HL-60 (cell line): ENCODE results near the gene VASN.

Experiments
- DNase-seq, 2 experiments: peaks; one replicate each; pipeline ENCODE4 v3.0.0-alpha.2; 2010 to 2020; ENCODE audit warnings: low read depth in 1 of 2, low spot score in 1 of 2
- H3K27ac ChIP-seq: fragments of 250-450 bp; sonication (Bioruptor Pico); replicated peaks from 2 replicates; pipeline ENCODE4 v1.5.1; 2020; ENCODE audit warnings: mild to moderate bottlenecking, moderate library complexity
- H3K27me3 ChIP-seq: fragments of 250-450 bp; sonication (Bioruptor Pico); 2 replicates; pipeline ENCODE4 v1.5.1; 2021; ENCODE audit warnings: mild to moderate bottlenecking, moderate library complexity; ENCODE audit not compliant: insufficient read depth, poor library complexity, severe bottlenecking
- H3K4me3 ChIP-seq: replicated peaks from 2 replicates; pipeline ENCODE4 v1.5.1; 2011; ENCODE audit warnings: mild to moderate bottlenecking, control low read depth, low read length; ENCODE audit not compliant: insufficient read depth
- GABPA ChIP-seq: IDR thresholded peaks from 2 replicates; pipeline ENCODE4 v1.6.1; 2012; ENCODE audit warnings: low read depth
- POLR2AphosphoS5 ChIP-seq: IDR thresholded peaks from 2 replicates; pipeline ENCODE4 v1.6.1; 2012; ENCODE audit warnings: low read depth
- REST ChIP-seq: IDR thresholded peaks from 2 replicates; pipeline ENCODE4 v1.6.1; 2012; ENCODE audit warnings: low read depth; ENCODE audit not compliant: insufficient replicate concordance
- SPI1 ChIP-seq: IDR thresholded peaks from 2 replicates; pipeline ENCODE4 v1.6.1; 2012; ENCODE audit warnings: low read depth, mild to moderate bottlenecking, borderline replicate concordance
- TF ChIP-seq, protein P1 (sequence below): IDR thresholded peaks from one replicate; pipeline ENCODE4 v1.5.1; 2011; ENCODE audit warnings: low read length, control low read depth, inconsistent platforms; ENCODE audit not compliant: insufficient read depth

Gene VASN

DNA sequence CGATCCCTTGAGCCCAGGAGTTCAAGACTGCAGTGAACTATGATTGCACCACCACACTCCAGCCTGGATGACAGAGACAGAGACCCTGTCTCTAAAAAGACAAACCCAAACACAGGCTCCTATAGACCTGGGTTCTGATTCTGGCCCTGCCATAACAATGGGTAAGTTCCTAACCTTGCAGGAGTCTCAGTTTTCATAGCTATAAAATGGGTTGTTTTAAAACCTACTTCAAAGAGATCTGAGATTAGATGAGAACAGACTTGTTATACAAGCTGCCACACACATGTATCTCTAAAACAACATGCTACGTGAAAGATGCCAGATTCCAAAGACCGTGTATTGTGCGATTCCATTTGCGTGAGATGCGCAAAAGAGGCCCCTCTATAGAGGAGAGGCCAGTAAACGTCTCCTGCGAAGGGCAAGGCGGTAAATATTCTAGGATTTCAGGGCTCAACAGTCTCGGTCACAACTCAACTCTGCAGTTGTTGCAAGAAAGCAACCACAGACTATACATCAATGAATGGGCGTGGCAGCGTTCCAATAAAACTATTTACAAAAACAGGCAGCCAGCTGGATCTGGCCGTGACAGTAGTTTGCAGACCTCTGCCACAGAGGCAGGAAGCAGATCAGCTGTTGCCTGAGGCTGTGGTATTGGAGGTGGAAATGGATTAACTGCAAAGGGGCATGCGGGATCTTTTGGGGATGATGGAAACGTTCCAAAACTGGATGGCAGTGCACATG, 38.9 kb downstream of the VASN start:
- H3K27me3 ChIP-seq = no peaks in the 10 kb centered on the region
- no peak overlapping the region for H3K4me3 ChIP-seq
- DNase-seq = no peak
- TF ChIP-seq GABPA (no peak), REST (no peak), POLR2AphosphoS5 (no peak), SPI1 (no peak)
- TF ChIP-seq, protein P1, sequence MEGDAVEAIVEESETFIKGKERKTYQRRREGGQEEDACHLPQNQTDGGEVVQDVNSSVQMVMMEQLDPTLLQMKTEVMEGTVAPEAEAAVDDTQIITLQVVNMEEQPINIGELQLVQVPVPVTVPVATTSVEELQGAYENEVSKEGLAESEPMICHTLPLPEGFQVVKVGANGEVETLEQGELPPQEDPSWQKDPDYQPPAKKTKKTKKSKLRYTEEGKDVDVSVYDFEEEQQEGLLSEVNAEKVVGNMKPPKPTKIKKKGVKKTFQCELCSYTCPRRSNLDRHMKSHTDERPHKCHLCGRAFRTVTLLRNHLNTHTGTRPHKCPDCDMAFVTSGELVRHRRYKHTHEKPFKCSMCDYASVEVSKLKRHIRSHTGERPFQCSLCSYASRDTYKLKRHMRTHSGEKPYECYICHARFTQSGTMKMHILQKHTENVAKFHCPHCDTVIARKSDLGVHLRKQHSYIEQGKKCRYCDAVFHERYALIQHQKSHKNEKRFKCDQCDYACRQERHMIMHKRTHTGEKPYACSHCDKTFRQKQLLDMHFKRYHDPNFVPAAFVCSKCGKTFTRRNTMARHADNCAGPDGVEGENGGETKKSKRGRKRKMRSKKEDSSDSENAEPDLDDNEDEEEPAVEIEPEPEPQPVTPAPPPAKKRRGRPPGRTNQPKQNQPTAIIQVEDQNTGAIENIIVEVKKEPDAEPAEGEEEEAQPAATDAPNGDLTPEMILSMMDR = no peak
- H3K27ac ChIP-seq = no peak overlapping the region

GRCh38 chr16:4411684-4412083, 40.0 kb downstream of the VASN start:
- Histone ChIP-seq H3K27ac (no peak overlapping the region), H3K27me3 (no peaks in the 10 kb centered on the region), H3K4me3 (no peak overlapping the region)
- TF ChIP-seq POLR2AphosphoS5 (no peak), REST (no peak), SPI1 (no peak), GABPA (no peak)
- TF ChIP-seq, protein P1 = no peak
- DNase-seq = no peak

DNA sequence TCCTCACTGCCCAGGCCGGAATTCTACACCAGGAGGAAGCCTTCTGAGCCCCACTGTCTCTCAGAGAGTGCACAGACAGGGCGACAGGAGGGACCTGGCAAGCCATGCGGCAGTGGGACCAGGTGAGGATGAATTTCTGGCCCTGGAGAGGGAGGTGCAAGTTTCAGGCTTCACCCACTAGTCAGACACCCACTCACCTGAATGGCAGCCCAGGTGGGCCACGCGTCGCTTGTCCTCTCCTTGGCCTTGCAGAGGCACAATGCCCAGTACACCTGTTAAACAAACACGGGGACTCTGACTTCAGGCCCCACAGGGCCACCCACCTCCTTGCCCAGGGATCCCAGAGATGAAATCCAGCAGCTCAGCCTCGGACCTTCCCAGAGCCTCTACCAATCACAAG, 40.5 kb downstream of the VASN start:
- DNase-seq = no peak
- TF ChIP-seq, protein P1 = no peak
- TF ChIP-seq REST = no peak
- no peak for TF ChIP-seq SPI1
- no peak for TF ChIP-seq GABPA
- no peak for TF ChIP-seq POLR2AphosphoS5
- Histone ChIP-seq H3K27me3 (no peaks in the 10 kb centered on the region), H3K4me3 (no peak overlapping the region), H3K27ac (no peak overlapping the region)
